Choroid plexus epithelial cell (primary cell): ENCODE measurements around the gene HMCN1.

Source experiments
- DNase-seq: peaks from one replicate; pipeline ENCODE4 v3.0.0-alpha.2; 2010; ENCODE audit warnings: low read depth
- H3K4me3 ChIP-seq: 2 replicates; pipeline ENCODE4 v1.5.1; 2011; ENCODE audit warnings: low read depth, mild to moderate bottlenecking, control low read depth, low read length, moderate library complexity
- TF ChIP-seq, protein P1 (sequence below): conservative IDR thresholded peaks from 2 replicates; pipeline ENCODE4 v1.5.1; 2011; ENCODE audit warnings: low read depth, mild to moderate bottlenecking, control low read depth, inconsistent platforms, low read length, moderate library complexity

The HMCN1 gene

DNA sequence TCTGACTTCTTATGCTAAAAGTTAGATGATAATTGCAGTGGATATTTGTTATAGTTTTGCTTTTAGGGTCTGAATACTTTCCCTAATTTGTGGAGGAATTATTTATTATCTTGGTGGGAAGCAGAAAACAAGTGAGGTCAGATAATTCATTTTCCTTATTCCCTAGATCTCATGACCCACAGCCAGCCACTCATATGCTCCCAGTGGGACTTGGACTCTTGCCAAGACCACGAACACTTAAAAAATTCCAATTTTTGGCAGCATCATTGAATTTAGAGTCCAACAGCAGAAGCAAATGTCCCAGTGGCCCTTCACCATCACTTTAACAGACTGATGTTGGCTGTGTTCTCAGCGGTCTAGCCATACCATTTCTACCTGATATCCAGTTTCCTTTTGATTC lies 204.2 kb downstream of the HMCN1 start:
- H3K4me3 ChIP-seq: no peak overlapping the region
- TF ChIP-seq, protein P1, sequence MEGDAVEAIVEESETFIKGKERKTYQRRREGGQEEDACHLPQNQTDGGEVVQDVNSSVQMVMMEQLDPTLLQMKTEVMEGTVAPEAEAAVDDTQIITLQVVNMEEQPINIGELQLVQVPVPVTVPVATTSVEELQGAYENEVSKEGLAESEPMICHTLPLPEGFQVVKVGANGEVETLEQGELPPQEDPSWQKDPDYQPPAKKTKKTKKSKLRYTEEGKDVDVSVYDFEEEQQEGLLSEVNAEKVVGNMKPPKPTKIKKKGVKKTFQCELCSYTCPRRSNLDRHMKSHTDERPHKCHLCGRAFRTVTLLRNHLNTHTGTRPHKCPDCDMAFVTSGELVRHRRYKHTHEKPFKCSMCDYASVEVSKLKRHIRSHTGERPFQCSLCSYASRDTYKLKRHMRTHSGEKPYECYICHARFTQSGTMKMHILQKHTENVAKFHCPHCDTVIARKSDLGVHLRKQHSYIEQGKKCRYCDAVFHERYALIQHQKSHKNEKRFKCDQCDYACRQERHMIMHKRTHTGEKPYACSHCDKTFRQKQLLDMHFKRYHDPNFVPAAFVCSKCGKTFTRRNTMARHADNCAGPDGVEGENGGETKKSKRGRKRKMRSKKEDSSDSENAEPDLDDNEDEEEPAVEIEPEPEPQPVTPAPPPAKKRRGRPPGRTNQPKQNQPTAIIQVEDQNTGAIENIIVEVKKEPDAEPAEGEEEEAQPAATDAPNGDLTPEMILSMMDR: no peak
- DNase-seq: peak; percentile 44

DNA sequence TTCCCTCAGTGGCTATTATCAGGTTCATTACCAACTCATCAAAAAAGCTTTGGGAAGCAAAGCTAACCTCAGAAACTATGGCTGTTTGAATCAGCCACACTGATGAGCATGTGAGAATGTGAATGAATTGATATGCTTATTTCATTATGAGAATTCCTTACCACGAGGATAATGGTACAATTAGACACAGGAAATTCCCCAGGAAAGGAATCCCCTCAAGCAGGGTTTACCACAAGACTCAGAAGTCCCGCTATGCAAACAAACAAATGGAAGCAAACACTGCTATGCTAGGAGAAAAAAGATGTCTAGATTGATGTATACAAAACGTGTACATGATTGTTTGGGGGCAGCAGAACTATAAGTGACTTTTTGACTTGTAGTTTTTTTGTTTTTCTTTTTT lies 205.0 kb downstream of the HMCN1 start:
- DNase-seq: peak; percentile 55
- no peak overlapping the region for H3K4me3 ChIP-seq
- TF ChIP-seq, protein P1: no peak

DNA sequence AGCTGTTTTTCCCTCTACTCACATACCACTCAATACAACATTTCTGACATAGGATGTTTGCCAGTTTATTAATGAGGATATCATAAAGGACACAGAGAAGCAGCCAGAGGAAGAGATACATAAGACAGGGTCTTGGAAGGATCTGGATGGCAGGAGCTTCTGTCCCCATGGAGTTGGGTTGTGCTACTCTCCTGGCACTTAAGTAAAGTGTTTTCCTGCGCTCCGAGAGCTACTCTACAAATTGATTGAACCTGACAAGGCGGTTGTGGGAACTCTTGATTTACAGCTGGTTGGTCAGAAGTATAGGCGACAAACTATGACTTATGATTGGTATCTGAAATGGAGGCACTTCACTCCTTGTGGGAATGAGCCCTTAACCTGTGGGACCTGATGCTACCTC lies 208.8 kb downstream of the HMCN1 start:
- H3K4me3 ChIP-seq: no peak overlapping the region
- no peak for DNase-seq
- TF ChIP-seq, protein P1: no peak

DNA sequence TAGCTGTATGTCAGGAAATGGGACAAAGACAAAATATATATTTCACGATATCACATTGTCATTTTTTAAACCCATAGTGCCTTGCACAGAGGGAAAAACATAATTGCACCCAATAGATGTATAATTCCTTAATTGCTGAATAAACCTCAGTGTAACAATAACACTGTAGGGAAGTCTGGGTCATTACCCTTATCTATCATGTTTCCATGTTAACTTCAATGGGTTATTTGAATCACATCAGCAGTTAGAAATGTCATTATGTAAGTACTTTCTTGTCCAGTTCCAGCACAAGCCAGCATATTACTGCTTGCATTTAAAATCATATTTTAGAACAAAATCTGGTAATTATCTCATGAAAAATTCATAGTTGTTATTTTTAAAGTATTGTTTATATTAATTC lies 222.7 kb downstream of the HMCN1 start:
- TF ChIP-seq, protein P1: no peak
- H3K4me3 ChIP-seq: no peak overlapping the region
- DNase-seq: no peak

DNA sequence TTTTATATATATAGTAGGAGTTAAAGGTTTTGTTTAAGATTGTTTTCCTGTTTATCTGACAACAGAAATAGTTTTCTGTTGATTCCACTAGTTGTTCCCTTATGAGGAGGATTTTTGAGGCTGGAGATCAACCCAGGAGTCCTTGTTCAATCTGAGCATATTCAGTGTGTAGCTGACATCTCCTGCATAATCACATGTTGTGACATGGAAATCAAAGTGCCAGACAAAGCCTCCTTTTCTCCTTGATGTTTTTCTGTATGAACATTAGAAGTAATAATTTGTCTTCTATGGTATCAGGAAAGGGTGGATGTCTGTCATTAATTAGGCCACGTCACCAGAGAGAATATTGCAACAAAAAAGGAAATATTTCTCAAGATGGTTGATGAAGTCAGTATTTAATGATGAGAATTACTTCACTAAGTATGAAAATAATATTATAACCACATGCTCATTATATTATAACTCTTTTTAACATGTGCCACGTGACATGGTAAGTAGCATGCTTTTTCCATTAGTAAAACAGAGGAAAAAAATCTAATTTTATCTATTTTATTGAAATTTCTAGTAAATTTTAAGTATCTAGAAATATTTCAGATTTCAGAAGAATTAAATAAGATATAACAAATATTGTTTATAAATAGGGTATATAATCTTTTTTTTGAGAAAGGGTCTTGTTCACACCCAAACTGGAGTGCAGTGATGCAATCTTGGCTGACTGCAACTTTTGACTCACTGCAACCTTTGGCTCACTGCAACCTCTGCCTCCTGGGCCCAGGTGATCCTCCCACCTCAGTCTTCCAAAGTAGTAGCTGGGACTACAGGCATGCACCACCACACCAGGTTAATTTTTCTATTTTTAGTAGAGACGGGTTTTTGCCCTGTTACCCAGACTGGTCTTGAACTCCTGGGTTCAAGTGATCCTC lies 223.5 kb downstream of the HMCN1 start:
- no peak for DNase-seq
- TF ChIP-seq, protein P1: no peak
- H3K4me3 ChIP-seq: no peak overlapping the region

DNA sequence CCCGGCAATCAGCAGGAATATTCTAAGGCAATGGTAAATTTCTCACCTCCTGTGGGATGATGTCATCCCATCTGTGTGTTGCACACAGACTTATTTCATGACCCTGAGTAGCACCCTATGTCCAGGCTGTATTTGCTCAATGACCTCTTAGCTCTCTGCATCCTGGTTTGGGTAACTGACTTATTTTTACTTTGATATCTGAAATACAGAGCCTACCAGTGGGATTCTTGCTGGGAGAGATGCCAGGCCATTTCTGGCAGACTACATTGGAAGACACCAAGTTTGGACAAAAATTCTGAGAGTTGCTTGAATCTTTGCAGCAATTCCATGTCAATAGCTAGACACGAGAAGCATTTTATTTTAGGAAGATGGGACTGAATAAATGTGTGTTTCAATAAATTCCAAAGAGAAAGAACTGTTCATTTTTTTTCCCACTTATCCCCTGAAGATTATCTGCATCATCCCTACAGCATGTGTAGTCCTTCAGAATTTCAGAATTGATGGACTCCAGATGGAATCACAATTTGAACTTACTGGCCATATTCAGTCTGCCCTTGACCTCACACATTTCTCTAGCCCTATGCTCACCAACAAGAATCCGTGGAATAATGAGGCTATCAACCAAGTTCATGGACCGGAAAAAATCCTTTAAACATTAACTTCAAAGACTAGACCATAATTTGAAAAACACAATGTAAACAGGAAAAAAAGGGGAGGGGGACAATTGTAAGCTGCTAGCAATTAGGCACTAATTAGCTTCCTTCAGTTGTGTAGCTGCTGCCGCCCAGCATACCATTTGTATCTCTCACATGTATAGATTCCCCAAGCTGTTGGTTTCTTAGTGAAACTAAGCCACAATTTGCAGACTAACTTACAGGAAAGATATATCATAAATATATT lies 226.5 kb downstream of the HMCN1 start:
- DNase-seq: peak; percentile 72
- TF ChIP-seq, protein P1: no peak
- H3K4me3 ChIP-seq: no peak overlapping the region
